GM10266 (cell line): ENCODE data around the gene PPP1CA.

Experiments used
- DNase-seq: peaks from one replicate; pipeline ENCODE4 v3.0.0; 2012; ENCODE audit errors: extremely low spot score
- CTCF ChIP-seq: IDR thresholded peaks from 2 replicates; pipeline ENCODE4 v1.5.1; 2012; ENCODE audit warnings: mild to moderate bottlenecking, low read depth; ENCODE audit not compliant: control insufficient read depth, insufficient read depth; ENCODE audit errors: missing control alignments

Gene PPP1CA

GRCh38 chr11:67352546-67353316 is 48.9 kb downstream of the PPP1CA start:
- DNase-seq: peak; percentile 40
- TF ChIP-seq CTCF: no peak

- TF ChIP-seq CTCF: peak; percentile 92
- DNase-seq: peak; percentile 70
Observed at GRCh38 chr11:67351275-67352005, 50.2 kb downstream of the PPP1CA start.

GRCh38 chr11:67349928-67350465 is 51.7 kb downstream of the PPP1CA start:
- no peak for TF ChIP-seq CTCF
- DNase-seq: no peak

- DNase-seq: no peak
- TF ChIP-seq CTCF: no peak
Observed at GRCh38 chr11:67349457-67349856, 52.2 kb downstream of the PPP1CA start.

- peak; percentile 1 for DNase-seq
- no peak for TF ChIP-seq CTCF
Observed at GRCh38 chr11:67349036-67349435, 52.6 kb downstream of the PPP1CA start.
